ENCODE results near the gene SWAP70. TPM values are rescaled to one million over a fixed set of nuclear protein-coding genes. Genes with fewer than 3 reads are reported as not detected.

The SWAP70 gene
- total RNA-seq, 1 experiment from 2014 or later: 21.1 TPM

- Histone ChIP-seq H3K4me1 (ENCODE audit: insufficient read depth, low read length, poor library complexity, severe bottlenecking) (peaks cover 23% of the 10 kb centered on the region), H3K36me3 (ENCODE audit: insufficient read depth, low read length, poor library complexity, severe bottlenecking) (no peaks in the 10 kb centered on the region), H3K4me3 (ENCODE audit: low read depth, low read length, poor library complexity, severe bottlenecking) (no peak overlapping the region), H3K27me3 (replicated peaks; ENCODE audit: insufficient read depth, low read depth, low read length, poor library complexity) (no peaks in the 10 kb centered on the region), H3K27ac (ENCODE audit: low read depth, low read length, poor library complexity, severe bottlenecking) (peak overlapping the region; percentile 89), H3K9me3 (ENCODE audit: low read depth, low read length, poor library complexity, severe bottlenecking) (no peaks in the 10 kb centered on the region)
- TF ChIP-seq, protein P1, sequence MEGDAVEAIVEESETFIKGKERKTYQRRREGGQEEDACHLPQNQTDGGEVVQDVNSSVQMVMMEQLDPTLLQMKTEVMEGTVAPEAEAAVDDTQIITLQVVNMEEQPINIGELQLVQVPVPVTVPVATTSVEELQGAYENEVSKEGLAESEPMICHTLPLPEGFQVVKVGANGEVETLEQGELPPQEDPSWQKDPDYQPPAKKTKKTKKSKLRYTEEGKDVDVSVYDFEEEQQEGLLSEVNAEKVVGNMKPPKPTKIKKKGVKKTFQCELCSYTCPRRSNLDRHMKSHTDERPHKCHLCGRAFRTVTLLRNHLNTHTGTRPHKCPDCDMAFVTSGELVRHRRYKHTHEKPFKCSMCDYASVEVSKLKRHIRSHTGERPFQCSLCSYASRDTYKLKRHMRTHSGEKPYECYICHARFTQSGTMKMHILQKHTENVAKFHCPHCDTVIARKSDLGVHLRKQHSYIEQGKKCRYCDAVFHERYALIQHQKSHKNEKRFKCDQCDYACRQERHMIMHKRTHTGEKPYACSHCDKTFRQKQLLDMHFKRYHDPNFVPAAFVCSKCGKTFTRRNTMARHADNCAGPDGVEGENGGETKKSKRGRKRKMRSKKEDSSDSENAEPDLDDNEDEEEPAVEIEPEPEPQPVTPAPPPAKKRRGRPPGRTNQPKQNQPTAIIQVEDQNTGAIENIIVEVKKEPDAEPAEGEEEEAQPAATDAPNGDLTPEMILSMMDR (conservative IDR thresholded peaks at IDR 0.05; ENCODE audit: low read depth, low read length): no peak
- TF ChIP-seq EZH2 (IDR thresholded peaks at IDR 0.05; ENCODE audit: borderline replicate concordance, low read depth, low read length, poor library complexity, severe bottlenecking): no peak
- ChIA-PET CTCF (no interaction called here), POLR2A (ENCODE audit: low non-redundant PET) (no interaction called here)
- DNase-seq (ENCODE audit: low spot score): peak; percentile 20
- BruUV-seq (replicated peaks): no TSS peak
- intact Hi-C loops (cut with micrococcal nuclease; ENCODE audit: unreplicated experiment): no loop called here
Measured at GRCh38 chr11:9802291-9802861, 138.5 kb downstream of the SWAP70 start.

Other genes starting within 250 kb of the SWAP70 start
- gene ZNF143, start 203.1 kb upstream of the SWAP70 start, total RNA-seq (2021): 29.5 and 32.1 TPM in 2 replicates
- gene WEE1, start 90.4 kb upstream of the SWAP70 start, total RNA-seq (2021): 51.4 and 54.9 TPM in 2 replicates